GM21390 (cell line): ENCODE data around the gene C3orf20.
"Not testable (repeated sequence)": the region's sequence is repeated elsewhere in the genome, so short reads cannot be mapped to it uniquely, and the experiment has no call there.

Experiments used
- ATAC-seq: cut with Tn5 transposase; IDR thresholded peaks from one replicate; pipeline ENCODE4 v1.9.1; 2021; ENCODE audit not compliant: unreplicated experiment

C3orf20 gene

GRCh38 chr3:14649466-14649865 lies 25.5 kb upstream of the C3orf20 start:
- no peak for ATAC-seq

- no peak for ATAC-seq
Measured at GRCh38 chr3:14650193-14650592, 24.7 kb upstream of the C3orf20 start.

DNA sequence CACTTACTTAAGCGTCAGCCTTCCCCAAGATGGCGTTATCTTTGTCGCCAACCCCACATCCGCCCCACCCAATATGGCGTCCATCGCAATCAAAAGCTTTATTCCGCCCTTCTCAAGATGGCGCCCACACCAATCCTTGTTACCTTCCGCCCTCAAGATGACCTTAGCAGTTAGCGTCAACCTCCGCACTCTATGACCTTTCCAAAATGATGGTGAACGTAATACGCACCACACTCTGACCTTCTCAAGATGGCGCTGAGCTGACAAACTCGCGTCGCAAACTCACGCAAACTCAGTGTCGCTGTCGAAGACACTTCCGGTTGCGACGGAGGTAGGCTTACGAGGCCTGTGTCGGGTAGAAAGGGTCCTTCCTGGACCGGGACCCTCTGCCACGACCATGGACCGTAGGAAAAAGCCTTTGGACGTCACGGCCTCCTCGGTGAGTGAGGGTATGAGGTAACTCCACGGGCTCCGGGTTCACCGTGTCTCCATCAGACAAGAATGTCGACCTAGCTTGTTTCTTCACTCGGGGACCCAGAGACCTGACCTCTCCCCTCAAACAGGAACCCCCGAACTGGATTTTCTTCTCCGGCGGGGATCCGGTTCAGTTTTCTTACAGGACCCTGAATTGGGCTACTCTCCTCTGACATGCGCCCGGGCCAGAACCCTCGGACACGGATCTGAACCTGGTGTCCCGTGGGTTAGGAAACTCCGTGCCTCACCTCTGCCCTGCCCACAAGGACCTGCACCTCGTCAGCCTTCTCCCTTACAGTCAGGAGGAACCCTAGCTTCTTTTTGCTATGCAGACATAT lies 23.3 kb upstream of the C3orf20 start, which contains the start of gene CCDC174:
TSS of gene CCDC174 (plus strand) at position 323 of the 812 bp plus-strand sequence. CDS start at position 398, 75 bp downstream.
- ATAC-seq, result peak; percentile 99

GRCh38 chr3:14652360-14652907 lies 22.5 kb upstream of the C3orf20 start:
- not testable (repeated sequence) for ATAC-seq

- ATAC-seq, result no peak
Measured at GRCh38 chr3:14657579-14657978, 17.4 kb upstream of the C3orf20 start.

GRCh38 chr3:14658978-14659377 lies 16.0 kb upstream of the C3orf20 start:
- no peak for ATAC-seq

DNA sequence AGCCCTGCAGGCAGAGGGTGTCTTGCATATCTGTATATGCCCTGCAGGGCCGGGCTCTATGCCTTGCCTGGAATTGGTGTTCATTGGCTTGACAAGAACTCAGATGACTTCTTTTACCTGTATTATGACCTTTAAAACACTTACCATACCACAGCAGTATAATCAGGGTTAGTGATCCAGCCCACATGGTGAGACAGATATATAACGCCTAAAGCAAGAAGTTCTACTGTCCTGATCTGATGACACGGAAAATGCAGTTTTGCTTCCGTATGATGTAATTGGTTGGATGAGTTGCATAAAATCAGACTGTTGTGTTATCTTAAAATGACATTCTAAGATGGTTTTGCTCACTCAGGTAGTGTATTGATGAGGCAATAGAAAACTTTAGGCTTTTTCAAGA lies 14.0 kb upstream of the C3orf20 start:
- no peak for ATAC-seq

DNA sequence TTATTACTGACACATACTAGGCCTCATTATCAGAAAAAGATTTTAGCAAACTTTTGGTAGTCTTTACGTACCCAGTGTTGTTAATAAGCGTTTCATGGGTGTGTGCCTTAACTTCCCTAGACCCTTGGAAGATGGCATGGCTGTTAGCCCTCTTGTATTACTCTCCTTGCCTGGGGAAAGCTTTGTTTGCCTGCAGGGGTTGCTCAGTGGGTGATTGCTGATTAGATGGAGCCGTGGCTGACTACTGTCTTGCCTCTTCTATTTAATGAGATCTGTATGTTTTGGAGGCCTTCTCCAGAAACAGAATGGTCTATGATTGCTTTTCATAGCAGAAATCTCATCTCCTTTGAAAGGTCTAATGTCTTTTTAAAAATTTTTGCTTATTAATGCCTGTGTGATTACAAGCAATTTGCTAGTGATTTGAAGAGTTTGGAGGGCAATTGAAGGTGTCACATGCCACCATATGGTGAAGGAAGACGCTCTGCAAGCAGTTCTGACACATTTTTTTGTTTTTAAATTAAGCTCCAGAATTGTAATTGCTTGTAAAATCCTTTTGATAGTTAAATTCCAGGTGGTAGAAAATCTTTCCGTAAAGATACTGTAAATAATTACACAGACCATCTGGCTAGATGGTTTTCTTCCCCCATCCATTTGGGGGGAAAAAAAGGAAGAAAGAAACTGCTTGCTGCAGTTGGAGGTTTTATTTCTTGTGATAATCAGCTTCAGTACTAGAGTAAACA lies 11.4 kb upstream of the C3orf20 start:
- ATAC-seq, result no peak

DNA sequence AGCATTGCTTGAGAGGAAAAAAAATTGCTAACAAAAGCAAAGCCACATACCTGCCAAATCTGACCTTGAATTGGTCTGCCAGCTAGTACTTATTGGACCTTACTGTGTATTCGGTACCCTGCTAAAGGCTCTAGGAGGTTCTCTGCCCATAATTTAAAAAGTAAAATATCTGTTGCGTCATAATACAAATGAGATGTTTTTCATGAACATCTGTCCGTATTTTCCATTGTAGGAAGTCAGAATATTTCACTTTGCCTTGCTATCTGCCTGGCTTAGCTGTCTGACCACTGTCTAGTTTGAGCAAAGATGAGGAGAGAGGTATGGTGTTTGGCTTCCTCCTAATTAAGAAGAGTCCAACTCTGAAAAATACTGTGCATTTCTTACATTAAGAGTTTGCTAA lies 10.8 kb upstream of the C3orf20 start:
- ATAC-seq, result no peak

DNA sequence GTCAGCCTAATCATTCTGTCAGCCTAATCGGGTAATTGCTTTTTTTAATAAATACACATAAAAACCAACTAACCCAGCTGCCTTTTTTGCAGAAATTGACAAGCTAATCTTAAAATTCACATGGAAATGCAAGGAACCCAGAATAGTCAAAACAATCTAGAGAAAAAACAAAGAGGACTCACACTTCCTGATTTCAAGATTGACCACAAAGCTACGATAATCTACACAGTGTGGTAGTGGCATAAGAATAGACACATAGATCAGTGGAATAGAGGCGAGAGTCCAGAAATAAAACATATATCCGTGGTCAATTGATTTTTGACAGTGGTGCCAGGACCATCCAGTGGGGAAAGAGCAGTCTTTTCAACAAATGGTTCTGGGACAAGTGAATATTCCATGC lies 2.4 kb upstream of the C3orf20 start:
- no peak for ATAC-seq

GRCh38 chr3:14676881-14677280 lies 1.9 kb downstream of the C3orf20 start:
- ATAC-seq, result no peak

DNA sequence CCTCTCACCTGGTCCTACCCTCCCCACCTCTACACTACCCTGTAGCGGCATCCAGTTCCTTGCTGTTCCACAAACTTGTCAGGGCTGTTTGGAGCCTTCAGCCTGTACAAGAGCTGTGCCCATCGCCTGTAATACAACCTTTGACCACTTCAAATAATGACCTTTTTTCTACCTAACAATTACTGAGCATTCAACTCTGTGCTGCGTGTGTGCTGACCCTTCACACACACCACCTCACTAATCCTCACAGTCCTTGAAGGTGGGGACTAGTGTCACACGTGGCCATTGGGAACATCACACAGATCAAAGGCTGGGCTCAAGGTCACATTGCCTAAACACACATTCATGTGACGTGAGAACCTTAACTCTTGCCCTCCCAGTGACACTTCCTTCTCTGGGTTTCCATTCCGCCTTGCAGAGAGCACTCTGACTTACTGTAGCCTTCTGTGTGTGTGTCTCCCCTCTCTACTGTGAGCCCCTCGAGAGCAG lies 3.1 kb downstream of the C3orf20 start:
- ATAC-seq, result no peak

DNA sequence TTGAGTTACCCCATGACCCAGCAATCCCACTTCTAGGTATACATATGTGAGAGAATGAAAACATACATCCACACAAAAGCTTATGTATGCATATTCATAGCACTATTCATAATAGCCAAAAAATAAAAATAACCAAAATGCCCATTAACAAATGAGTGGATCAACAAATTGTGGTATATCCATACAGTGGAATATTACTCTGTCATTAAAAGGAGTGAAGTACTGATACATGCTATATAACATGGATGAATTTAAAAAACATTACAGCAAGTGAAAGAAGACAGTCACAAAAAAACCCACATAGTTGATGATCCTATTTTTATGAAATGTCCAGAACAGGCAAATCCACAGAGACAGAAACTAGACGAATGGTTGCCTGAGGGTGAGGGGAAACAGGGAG lies 5.2 kb downstream of the C3orf20 start:
- ATAC-seq, result no peak

- no peak for ATAC-seq
Measured at GRCh38 chr3:14680716-14681115, 5.8 kb downstream of the C3orf20 start.

DNA sequence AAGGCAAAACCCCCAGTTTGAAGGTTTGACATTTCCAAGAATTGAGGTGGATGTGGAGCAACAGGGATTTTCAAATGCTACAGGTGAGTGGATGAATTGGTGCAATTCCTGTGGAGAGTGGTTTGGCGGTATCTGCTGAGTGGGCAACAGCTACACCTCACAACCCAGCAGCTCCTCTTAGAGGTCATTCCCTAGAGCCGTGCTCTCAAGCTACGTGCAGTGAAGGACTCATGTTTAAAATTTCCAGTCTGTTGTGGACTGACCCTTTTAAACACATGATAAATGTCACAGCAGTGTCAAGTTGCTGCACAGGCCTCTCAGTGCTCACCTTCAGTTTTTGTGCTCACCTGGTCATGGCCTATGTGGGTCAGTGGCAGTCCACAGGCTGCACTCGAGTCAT lies 9.5 kb downstream of the C3orf20 start:
- no peak for ATAC-seq

DNA sequence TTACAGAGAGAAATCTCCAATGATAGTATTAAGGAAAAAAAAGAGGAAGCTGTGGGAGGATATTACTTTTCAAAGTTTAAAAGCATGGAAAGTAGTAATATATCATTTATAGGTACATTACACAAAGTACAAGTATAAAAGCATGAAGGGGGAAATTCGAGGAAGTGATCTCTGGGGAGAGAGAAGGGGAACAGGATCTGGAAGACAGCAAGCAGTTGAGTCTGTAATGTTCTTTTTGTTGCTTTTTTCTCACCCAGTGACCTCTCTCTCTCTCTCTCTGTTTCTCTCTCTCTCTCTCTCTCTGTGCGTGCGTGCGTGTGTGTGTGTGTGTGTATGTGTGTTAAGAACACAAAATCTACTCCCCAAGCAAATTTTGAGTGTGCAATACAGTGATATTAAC lies 10.2 kb downstream of the C3orf20 start:
- ATAC-seq, result no peak

DNA sequence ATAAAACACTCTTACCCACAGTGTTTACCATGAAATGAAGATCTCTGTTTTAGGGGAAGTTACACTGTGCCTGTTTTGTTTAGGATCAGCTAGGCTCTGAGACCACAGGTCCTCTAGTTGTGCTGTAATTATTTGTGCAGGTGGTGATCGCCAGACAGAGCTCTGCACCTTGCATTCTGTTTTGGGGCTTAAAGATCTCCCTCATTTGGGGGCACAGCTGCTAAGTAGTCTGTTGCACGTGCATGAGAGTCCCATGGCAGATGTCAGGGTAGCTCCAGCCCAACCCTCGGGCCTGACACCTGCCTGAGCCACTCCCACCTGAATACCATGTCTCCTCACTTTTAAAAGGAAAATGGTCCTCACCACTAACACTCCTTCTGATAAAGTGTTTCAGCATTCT lies 12.4 kb downstream of the C3orf20 start:
- ATAC-seq, result peak; percentile 22

GRCh38 chr3:14688525-14688924 lies 13.6 kb downstream of the C3orf20 start:
- peak; percentile 50 for ATAC-seq

DNA sequence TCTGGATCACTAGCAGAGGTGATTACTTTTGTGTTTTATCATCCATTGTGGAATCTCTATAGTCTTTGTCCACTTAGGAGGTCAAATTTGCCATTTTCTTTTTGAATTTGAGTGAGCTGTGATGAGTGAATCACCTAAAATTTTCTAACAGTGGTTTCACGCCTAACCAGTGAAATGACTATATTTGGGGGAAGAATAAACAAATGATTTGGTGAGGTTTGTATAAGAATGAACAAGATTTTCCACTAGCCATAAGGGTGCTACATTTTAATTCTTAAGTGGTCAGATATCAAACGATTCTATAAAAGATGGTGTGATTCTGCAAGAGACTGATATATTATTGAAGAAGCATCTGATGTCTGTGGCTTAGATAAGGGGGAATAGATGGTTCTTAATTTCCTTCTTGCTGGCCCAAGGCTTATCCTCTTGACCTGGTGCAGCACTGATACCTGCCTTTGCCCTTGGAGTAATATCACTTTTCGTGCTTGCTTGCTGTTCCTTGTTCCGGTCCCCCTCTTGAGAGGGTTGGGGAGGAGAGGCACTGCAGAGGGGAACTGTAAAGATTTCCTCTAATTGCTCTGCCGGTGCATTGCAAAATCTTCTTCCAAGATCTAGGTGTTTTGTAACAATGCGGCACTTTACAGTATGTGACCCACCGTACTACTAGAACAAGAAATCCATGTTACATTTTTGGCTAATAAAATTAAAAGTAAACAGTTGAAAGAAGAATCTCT lies 14.5 kb downstream of the C3orf20 start:
- no peak for ATAC-seq

DNA sequence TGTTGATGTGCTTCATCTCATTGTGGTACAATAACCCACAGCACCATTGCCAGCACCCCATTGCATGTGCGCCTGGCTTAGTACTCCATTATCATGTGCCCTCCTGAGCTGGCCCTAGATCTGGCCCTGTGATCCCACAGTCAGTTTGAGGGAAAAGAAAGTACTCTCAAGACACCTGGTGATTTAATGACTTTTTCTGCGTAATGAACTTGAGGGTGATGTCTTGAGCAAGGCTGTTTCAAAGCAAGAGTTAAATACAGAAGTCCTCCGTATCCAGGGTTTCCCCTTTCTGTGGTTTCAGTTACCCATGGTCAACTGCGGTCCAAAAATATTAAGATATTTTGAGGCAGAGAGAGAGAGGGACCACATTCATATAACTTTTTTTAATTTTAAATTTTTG lies 16.3 kb downstream of the C3orf20 start:
- ATAC-seq, result no peak

GRCh38 chr3:14691719-14692118 lies 16.8 kb downstream of the C3orf20 start:
- no peak for ATAC-seq
